SK-MEL-5 (cell line): Measurements from ENCODE around the gene NONO. TPM values are rescaled to one million over a fixed set of nuclear protein-coding genes. Genes with fewer than 3 reads are reported as not detected.
"Not testable (repeated sequence)": the region's sequence is repeated elsewhere in the genome, so short reads cannot be mapped to it uniquely, and the experiment has no call there.

Experiments
- DNase-seq: peaks from one replicate; pipeline ENCODE4 v3.0.0-alpha.2; 2016; ENCODE audit warnings: low read depth, low spot score
- in situ Hi-C: cut with HindIII; loops from 2 replicates; pipeline ENCODE4 v1.10.0; 2016; ENCODE audit warnings: low sequenced_read_pairs, high pct_unique_total_duplicates, low pct_unique_long_range_greater_than_20kb
- total RNA-seq: library from RNA; depleted of rRNA; stranded (reverse); fragments of >200 nt; shearing (Covaris generic); gene quantifications from 2 replicates; pipeline ENCODE4 v1.2.3, GENCODE V29; 2014

Gene NONO
- total RNA-seq, 1 experiment from 2014 or later: 496 TPM

DNA sequence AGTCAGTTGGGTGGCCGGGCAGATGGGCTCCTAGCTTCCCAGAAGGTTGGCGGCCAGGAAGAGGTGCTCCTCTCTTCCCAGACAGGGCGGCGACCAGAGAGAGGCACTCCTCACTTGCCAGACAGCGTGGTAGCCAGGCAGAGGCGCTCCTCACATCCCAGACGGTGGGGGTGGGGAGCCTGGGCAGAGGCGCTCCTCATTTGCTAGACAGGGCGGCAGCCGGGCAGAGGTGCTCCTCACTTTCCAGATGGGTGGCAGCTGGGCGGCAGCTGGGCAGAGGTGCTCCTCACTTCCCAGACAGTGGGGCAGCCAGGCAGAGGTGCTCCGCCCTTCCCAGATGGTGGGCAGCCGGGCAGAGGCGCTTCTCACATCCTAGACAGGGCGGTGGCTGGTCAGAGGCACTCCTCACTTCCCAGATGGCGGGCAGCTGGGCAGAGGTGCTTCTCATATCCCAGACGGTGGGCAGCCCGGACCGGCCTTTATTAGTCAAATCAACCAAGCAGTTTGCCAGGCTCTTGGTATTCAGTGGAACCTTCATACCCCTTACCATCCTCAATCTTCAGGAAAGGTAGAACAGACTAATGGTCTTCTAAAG is 13.5 kb upstream of the NONO start:
- DNase-seq: no peak
- in situ Hi-C loops: no loop called here

- in situ Hi-C loops: not testable (repeated sequence)
Measured at GRCh38 chrX:71272313-71272712, 11.1 kb upstream of the NONO start.

DNA sequence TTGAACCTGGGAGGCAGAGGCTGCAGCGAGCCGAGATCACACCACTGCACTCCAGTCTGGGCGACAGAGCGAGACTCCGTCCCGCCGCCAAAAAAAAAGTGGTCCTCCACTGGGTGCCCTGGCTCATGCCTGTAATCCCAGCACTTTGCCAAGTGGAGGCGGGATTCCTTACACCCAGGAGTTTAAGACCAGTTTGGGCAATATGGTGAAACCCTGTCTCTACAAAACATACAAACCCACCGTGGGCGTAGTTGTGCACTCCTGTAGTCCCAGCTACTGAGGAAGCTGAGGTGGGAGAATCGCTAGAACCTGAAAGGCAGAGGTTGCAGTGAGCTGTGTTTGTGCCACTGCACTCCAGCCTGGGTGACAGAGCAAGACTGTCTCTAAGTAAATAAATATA is 2.1 kb upstream of the NONO start:
- in situ Hi-C loops, DNase-seq: not testable (repeated sequence)

More at GRCh38 chrX:71272313-71272712, 11.1 kb upstream of the NONO start:
- not testable (repeated sequence) for DNase-seq

DNA sequence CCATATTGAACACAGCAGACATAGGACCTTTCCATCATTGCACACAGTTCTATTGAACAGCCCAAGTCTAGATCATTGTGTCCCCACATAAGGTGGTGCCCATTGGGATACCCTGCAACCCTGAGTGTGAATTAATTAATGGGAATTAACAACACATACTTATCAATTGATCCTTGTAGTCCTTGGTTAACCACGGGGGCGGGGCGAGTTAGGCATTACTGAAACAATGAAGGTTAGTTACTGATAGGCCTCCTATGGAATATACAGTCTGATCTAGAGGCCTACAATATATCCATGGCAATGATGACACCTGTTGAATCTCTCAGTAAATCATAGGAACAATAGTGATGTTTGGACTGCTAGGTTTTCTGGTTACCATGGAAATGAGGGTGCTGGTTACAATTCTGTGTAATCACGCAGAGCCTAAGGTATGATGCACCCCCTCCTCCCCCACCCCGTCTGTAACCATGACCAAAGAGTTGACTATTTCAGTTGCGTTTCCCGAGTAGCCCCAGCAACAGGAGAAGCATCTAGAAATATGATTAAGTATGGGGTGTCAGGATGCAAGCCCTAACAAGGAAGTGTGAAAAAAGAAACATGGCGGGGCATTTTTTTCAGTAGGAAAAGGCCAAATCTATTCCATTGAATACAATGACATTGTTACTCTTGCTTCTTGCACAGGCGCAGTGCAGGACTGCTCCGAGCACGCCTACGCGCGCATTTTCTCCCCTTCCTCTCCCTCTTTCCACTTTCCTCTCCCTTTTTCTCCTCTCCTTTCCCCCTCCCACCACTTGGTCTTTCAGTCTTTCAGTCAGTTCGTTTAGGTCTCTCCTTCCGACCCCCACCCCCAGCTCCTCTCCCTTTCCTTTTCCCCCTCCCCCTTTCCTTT is 677 bp upstream of the NONO start:
- in situ Hi-C loops: no loop called here
- DNase-seq: no peak

GRCh38 chrX:71285929-71286328 is 2.5 kb downstream of the NONO start:
- in situ Hi-C loops: no loop called here
- DNase-seq: no peak

DNA sequence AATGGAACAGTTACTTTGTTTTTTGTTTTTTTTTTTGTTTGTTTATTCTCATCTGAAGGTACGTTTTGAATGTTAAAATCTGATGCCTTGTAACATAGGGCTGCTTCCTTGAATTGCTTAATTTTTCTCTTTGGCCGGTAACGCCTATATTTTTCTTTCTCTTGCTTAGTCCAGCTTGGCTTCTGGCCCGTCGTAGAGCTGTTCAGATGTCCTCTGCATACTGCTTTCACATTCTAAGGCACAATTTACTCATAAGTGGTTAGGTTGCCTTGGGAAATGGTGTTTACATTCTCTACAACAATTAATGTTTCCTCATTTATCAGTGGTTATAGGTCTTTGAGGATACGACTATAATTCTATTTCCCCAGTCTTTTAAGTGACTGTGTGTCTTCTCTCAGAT is 7.9 kb downstream of the NONO start:
- in situ Hi-C loops: no loop called here
- no peak for DNase-seq

GRCh38 chrX:71292669-71293365 is 9.4 kb downstream of the NONO start:
- DNase-seq: no peak
- in situ Hi-C loops: no loop called here

DNA sequence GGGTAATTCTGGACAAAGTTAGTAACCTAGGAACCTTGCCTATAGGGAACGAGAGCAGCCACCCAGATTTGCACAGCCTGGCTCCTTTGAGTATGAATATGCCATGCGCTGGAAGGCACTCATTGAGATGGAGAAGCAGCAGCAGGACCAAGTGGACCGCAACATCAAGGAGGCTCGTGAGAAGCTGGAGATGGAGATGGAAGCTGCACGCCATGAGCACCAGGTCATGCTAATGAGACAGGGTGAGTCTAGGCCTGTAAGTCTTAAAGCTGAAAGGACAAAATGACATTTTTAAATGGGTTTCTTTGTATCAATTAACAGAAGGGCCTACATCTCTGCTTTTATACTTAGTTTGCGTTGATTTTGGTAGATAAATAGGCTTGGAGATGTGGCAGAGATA is 13.4 kb downstream of the NONO start:
- in situ Hi-C loops: no loop called here
- no peak for DNase-seq

- in situ Hi-C loops: no loop called here
- DNase-seq: no peak
Measured at GRCh38 chrX:71298119-71298518, 14.7 kb downstream of the NONO start.

DNA sequence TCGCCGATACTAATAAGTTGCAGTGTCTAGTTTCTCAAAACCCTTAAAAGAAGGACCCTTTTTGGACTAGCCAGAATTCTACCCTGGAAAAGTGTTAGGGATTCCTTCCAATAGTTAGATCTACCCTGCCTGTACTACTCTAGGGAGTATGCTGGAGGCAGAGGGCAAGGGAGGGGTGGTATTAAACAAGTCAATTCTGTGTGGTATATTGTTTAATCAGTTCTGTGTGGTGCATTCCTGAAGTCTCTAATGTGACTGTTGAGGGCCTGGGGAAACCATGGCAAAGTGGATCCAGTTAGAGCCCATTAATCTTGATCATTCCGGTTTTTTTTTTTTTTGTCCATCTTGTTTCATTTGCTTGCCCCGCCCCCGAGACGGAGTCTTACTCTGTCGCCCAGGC is 16.6 kb downstream of the NONO start:
- DNase-seq, in situ Hi-C loops: not testable (repeated sequence)

- DNase-seq, in situ Hi-C loops: not testable (repeated sequence)
Measured at GRCh38 chrX:71300495-71300894, 17.1 kb downstream of the NONO start.

DNA sequence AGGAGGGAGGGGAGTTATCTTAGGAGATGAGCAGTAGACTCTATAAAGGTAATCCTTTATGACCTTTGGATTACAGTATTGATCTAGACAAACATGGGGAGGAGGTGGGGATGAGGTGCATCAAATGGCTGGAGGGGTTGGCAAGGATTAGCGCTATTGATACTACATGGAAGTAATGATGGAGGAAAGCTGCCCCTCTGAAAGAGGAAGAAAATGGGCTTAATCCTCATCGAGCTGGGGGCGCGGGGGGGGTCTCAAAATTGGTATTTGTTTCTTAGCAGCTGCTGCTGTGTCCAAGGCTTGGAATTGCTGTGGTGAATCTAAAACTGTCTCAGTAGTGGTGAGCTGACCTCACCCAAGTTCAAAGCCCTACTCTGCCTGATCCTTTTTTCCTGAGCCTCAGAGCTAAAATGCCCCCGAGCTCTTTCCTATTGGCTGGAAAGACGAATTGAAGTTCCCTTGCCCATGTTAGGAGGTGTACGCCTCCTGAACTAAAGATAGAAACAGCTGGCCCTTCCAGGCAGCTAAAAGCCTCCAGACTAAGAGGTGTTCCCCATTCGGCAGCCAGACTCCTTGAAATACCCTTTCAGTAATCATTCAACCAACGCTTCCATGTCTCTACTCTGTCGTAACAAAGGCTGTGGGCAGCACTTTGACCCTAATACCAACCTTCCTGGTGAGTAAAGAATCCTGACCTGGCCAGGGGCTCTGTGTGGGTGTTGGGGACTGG is 17.9 kb downstream of the NONO start, which contains the start of gene ITGB1BP2:
ITGB1BP2 (plus strand) TSS at position 556 of the 730 bp plus-strand sequence; CDS start at position 613, 57 bp downstream.
- DNase-seq: peak; percentile 8

GRCh38 chrX:71302461-71303213 is 19.2 kb downstream of the NONO start:
- in situ Hi-C loops: no loop called here
- DNase-seq: no peak

More for the DNA sequence above, 17.9 kb downstream of the NONO start, which contains the start of gene ITGB1BP2:
- in situ Hi-C loops: no loop called here

DNA sequence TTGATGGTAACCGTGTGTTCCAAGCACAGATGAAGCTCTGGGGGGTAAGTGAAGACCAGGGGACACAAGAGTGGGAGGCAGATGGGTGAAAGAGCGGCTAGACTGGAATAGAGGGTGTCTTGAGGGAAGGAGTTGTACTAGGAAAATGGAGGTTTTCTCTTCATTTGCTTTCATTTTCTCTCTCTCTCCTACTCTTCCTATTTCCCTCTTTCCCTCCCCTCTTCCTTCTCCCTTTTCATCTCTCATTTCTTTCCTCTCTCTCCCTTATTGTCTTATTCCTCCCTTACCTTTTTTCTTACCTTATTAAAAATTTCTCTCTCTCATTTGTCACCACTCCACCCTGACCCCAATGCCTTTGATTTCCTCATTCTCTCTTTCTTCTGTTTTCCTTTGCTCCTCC is 21.1 kb downstream of the NONO start:
- DNase-seq: no peak
- in situ Hi-C loops: no loop called here

DNA sequence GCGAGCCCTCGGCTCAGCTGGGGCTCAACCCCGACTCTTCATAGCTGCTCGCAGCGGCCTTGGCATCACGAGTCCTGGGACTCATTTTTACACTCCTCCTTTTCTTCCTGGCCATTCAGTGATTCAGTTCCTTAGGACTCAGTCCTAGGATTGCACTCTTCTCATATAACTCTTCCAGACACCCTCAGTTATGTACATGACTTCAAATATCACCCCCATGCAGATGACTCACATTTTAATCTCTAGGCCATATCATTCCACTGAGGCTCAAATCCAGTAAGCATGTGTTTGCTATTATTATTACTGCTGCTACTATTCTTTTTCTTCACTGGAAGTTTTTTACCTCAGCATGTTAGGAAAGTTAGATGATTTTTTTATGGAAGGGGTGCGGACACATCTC is 32.5 kb downstream of the NONO start:
- in situ Hi-C loops: no loop called here
- no peak for DNase-seq

DNA sequence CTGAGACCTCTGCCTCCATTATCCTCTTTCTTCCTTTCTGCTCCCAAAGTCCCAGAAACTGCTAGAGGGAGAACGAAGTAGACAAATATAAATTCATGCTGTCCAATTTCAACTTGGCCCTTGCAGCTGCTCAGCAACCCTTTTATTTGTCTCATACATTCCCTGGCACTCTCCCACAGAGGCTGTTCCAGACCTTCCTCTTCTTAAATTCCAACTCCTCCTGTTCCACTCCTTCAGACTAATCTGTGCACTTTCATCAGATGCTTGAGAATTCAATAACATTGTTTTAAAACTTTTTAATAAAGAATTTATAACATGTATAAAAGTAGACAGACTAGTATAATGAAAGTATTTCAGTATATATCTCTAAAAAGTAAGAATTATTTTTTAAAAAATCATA is 33.5 kb downstream of the NONO start:
- DNase-seq, in situ Hi-C loops: not testable (repeated sequence)

DNA sequence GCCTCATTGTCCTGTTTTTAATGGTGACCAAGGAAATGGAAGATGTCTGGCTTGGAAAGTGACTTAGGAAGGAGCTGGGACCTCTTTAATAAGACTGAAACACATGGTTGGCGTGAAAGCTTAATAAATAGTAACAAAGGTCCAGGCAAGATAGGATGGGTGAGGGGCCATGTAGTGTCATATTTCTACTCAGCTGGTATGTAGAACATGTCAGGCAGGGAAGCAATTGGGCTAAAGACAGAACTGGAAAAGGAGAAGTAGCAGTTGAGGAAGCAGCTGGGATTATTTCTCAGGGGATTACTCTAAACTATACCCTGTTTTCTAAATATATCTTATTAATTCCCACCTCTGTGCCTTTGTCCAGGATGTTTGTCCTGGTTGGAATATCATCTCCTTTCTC is 36.7 kb downstream of the NONO start:
- in situ Hi-C loops: no loop called here

More for the DNA sequence above, 36.7 kb downstream of the NONO start:
- DNase-seq: no peak
